ENCODE data around the gene RASSF5. TPM values are rescaled to one million over a fixed set of nuclear protein-coding genes. Genes with fewer than 3 reads are reported as not detected.

Gene RASSF5
- total and polyA plus RNA-seq, 2 donors (not counting 1 experiment from before 2014, with no cell fraction given): 69.7 to 146 TPM

DNA sequence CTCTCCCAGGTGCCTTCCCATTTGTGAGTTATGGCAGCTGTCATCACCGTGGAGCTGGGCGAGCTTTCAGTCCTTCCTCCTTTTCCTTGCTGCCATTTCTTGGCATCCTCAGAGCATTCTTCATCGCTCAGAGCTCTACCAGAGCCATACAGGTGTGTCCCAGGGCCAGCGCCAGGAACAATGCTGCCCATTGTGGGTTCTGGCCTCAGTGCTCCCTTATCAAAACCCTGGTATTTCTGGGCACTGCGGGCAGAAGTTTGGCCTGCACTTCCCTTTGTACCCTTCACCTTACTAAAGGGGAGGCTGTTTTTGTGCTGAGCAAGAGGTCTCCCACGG, 28.5 kb downstream of the RASSF5 start:
- Histone ChIP-seq H3K4me1 (ENCODE audit: control insufficient read depth in 2 of 2, insufficient read depth in 2 of 2, low read length in 2 of 2) (no peaks in the 10 kb centered on the region), H3K27me3 (replicated peaks in 1 of 4; ENCODE audit: control extremely low read depth in 1 of 4, control insufficient read depth in 3 of 4, insufficient read depth in 4 of 4, low read length in 3 of 4) (no peaks in the 10 kb centered on the region), H3K9ac (ENCODE audit: low read length) (no peak overlapping the region), H3K4me3 (ENCODE audit: control extremely low read depth in 1 of 5, extremely low read depth in 1 of 5, insufficient read depth in 1 of 5, low read depth in 2 of 5, low read length in 4 of 5) (no peak overlapping the region), H3K79me2 (ENCODE audit: control insufficient read depth, insufficient read depth, low read length) (no peaks in the 10 kb centered on the region), H4K20me1 (ENCODE audit: control insufficient read depth, insufficient read depth, low read length, poor library complexity, severe bottlenecking) (no peaks in the 10 kb centered on the region), H2AFZ (ENCODE audit: insufficient read depth, low read depth, low read length, poor library complexity, severe bottlenecking) (no peak overlapping the region), H3K27ac (ENCODE audit: low read length in 2 of 2) (no peak overlapping the region), H3K36me3 (replicated peaks in 1 of 2; ENCODE audit: control extremely low read depth in 1 of 2, control insufficient read depth in 1 of 2, extremely low read depth in 1 of 2, insufficient read depth in 2 of 2, low read length in 1 of 2) (no peaks in the 10 kb centered on the region), H3K9me3 (ENCODE audit: control extremely low read depth in 1 of 3, control insufficient read depth in 2 of 3, insufficient read depth in 1 of 3, low read length in 2 of 3) (no peaks in the 10 kb centered on the region), H3K4me2 (replicated peaks; ENCODE audit: low read depth, low read length, poor library complexity, severe bottlenecking) (no peak overlapping the region)
- DNase-seq (no peak), ATAC-seq (ENCODE audit: low read depth) (no peak)
- Mint-ChIP-seq H3K9me3 (ENCODE audit: insufficient read depth) (no peaks in the 10 kb centered on the region), H3K27me3 (no peaks in the 10 kb centered on the region), H3K27ac (no peak overlapping the region), H3K4me1 (peaks cover 2% of the 10 kb centered on the region), H3K4me3 (no peak overlapping the region)
- ChIA-PET POLR2A (interaction anchor here (0.7 kb wide), 1 partner anchor 48 kb away, joined by 5 read pairs; no protein-coding TSS in a partner anchor), CTCF (interaction anchor here (0.8 to 2.3 kb wide), 3 partner anchors 10 to 57 kb away, joined by 3 to 16 read pairs (median 3); no protein-coding TSS in a partner anchor)
- 57% methylated on average over 5 of the region's 6 CpGs for WGBS (ENCODE audit: insufficient coverage)
- TF ChIP-seq EZH2 (IDR thresholded peaks at IDR 0.05; ENCODE audit: borderline replicate concordance, insufficient read depth, low read depth, low read length, poor library complexity, severe bottlenecking): no peak
- TF ChIP-seq, protein P1, sequence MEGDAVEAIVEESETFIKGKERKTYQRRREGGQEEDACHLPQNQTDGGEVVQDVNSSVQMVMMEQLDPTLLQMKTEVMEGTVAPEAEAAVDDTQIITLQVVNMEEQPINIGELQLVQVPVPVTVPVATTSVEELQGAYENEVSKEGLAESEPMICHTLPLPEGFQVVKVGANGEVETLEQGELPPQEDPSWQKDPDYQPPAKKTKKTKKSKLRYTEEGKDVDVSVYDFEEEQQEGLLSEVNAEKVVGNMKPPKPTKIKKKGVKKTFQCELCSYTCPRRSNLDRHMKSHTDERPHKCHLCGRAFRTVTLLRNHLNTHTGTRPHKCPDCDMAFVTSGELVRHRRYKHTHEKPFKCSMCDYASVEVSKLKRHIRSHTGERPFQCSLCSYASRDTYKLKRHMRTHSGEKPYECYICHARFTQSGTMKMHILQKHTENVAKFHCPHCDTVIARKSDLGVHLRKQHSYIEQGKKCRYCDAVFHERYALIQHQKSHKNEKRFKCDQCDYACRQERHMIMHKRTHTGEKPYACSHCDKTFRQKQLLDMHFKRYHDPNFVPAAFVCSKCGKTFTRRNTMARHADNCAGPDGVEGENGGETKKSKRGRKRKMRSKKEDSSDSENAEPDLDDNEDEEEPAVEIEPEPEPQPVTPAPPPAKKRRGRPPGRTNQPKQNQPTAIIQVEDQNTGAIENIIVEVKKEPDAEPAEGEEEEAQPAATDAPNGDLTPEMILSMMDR (IDR thresholded peaks at IDR 0.05): no peak
- intact Hi-C loops (cut with micrococcal nuclease): no loop called here

- Histone ChIP-seq H3K4me3 (ENCODE audit: control extremely low read depth in 1 of 5, extremely low read depth in 1 of 5, insufficient read depth in 1 of 5, low read depth in 2 of 5, low read length in 4 of 5) (no peak overlapping the region), H3K9ac (ENCODE audit: low read length) (no peak overlapping the region), H4K20me1 (ENCODE audit: control insufficient read depth, insufficient read depth, low read length, poor library complexity, severe bottlenecking) (no peaks in the 10 kb centered on the region), H3K9me3 (ENCODE audit: control extremely low read depth in 1 of 3, control insufficient read depth in 2 of 3, insufficient read depth in 1 of 3, low read length in 2 of 3) (no peaks in the 10 kb centered on the region), H3K4me1 (ENCODE audit: control insufficient read depth in 2 of 2, insufficient read depth in 2 of 2, low read length in 2 of 2) (no peaks in the 10 kb centered on the region), H3K27ac (ENCODE audit: low read length in 2 of 2) (no peak overlapping the region), H3K79me2 (ENCODE audit: control insufficient read depth, insufficient read depth, low read length) (no peaks in the 10 kb centered on the region), H3K4me2 (replicated peaks; ENCODE audit: low read depth, low read length, poor library complexity, severe bottlenecking) (no peak overlapping the region), H2AFZ (ENCODE audit: insufficient read depth, low read depth, low read length, poor library complexity, severe bottlenecking) (no peak overlapping the region), H3K27me3 (replicated peaks in 1 of 4; ENCODE audit: control extremely low read depth in 1 of 4, control insufficient read depth in 3 of 4, insufficient read depth in 4 of 4, low read length in 3 of 4) (no peaks in the 10 kb centered on the region), H3K36me3 (replicated peaks in 1 of 2; ENCODE audit: control extremely low read depth in 1 of 2, control insufficient read depth in 1 of 2, extremely low read depth in 1 of 2, insufficient read depth in 2 of 2, low read length in 1 of 2) (no peaks in the 10 kb centered on the region)
- intact Hi-C loops (cut with micrococcal nuclease): no loop called here
- TF ChIP-seq, protein P1 (IDR thresholded peaks at IDR 0.05): no peak
- TF ChIP-seq EZH2 (IDR thresholded peaks at IDR 0.05; ENCODE audit: borderline replicate concordance, insufficient read depth, low read depth, low read length, poor library complexity, severe bottlenecking): no peak
- CTCF ChIA-PET: no interaction called here
- no peak overlapping the region for H3K4me3 Mint-ChIP-seq
- no peak for DNase-seq
- H3K9me3 Mint-ChIP-seq (ENCODE audit: insufficient read depth): no peaks in the 10 kb centered on the region
- H3K4me1 Mint-ChIP-seq: peaks cover 2% of the 10 kb centered on the region
- ATAC-seq (ENCODE audit: low read depth): no peak
- H3K27ac Mint-ChIP-seq: no peak overlapping the region
- POLR2A ChIA-PET: no interaction called here
- WGBS (ENCODE audit: insufficient coverage): 88% methylated on average over 4 of the region's 4 CpGs
- H3K27me3 Mint-ChIP-seq: no peaks in the 10 kb centered on the region
Observed at GRCh38 chr1:206537141-206537540, 29.8 kb downstream of the RASSF5 start.

All from B cell (primary cell).